GM12875 (cell line): ENCODE measurements around the gene BEST1.

Source experiments
- H3K4me3 ChIP-seq: one replicate; pipeline ENCODE4 v1.5.1; 2011; ENCODE audit warnings: low read depth, low read length, control low read depth
- CTCF ChIP-seq: IDR thresholded peaks from 2 replicates; pipeline ENCODE4 v1.5.1; 2011; ENCODE audit warnings: low read depth, mild to moderate bottlenecking, control low read depth, inconsistent platforms, low read length, moderate library complexity, borderline replicate concordance; ENCODE audit not compliant: insufficient read depth

The BEST1 gene

GRCh38 chr11:62011881-62012280 is 61.7 kb downstream of the BEST1 start:
- no peak for TF ChIP-seq CTCF
- H3K4me3 ChIP-seq, result no peak overlapping the region

- no peak for TF ChIP-seq CTCF
- no peak overlapping the region for H3K4me3 ChIP-seq
Observed at GRCh38 chr11:62012451-62012831, 62.3 kb downstream of the BEST1 start.

- H3K4me3 ChIP-seq, result no peak overlapping the region
Observed at GRCh38 chr11:62012832-62013461, 62.8 kb downstream of the BEST1 start.

More at GRCh38 chr11:62012832-62013461, 62.8 kb downstream of the BEST1 start:
- no peak for TF ChIP-seq CTCF
